B cell (primary cell): ENCODE data around the gene E2F6.

Experiments
- EZH2 ChIP-seq: IDR thresholded peaks from 2 replicates; pipeline ENCODE4 v1.6.1; 2012; ENCODE audit warnings: borderline replicate concordance, low read depth, mild to moderate bottlenecking, moderate library complexity, low read length; ENCODE audit not compliant: insufficient read depth, poor library complexity, severe bottlenecking
- TF ChIP-seq, protein P1 (sequence below): fragments of 200-600 bp; IDR thresholded peaks from one replicate; pipeline ENCODE4 v1.8.0; 2022; ENCODE audit warnings: antibody characterized with exemption, mild to moderate bottlenecking

DNA sequence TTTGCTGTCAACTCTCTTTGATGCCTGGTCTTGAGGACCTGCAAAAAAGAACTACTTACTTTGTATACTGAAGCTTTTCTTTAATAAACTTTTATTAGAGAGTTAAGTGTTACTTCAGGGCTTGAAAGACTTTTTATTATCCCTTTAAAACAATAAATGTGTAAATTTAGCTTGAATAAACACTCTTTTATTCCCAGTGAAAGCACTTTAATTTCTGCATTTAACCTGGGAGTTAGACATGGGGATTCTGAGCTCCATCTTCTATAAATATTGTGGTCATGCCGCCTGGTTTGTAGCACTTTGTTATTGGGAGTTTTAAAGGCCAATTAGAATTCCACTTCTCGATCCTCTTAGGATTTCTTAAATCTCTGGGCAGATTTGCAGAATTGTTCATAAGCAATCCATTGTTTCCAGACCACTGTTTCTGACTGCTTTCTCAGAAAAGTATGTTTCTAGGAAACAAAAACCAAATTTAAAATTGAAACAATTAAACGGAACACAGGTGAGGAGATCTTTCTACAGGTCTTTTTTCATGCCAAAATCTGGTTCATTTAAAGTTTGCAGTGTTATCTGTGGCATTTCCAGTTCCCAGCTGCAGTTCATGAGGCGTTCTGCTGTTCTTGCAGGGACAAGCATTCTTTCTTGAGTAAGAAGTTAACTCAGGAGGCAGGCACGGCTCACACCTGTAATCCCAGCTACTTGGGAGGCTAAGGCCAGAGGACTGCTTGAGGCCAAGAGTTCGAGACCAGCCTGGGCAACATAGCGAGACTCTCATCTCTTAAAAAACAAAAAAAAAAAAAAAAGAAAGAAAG lies 18.1 kb upstream of the E2F6 start:
- TF ChIP-seq, protein P1, sequence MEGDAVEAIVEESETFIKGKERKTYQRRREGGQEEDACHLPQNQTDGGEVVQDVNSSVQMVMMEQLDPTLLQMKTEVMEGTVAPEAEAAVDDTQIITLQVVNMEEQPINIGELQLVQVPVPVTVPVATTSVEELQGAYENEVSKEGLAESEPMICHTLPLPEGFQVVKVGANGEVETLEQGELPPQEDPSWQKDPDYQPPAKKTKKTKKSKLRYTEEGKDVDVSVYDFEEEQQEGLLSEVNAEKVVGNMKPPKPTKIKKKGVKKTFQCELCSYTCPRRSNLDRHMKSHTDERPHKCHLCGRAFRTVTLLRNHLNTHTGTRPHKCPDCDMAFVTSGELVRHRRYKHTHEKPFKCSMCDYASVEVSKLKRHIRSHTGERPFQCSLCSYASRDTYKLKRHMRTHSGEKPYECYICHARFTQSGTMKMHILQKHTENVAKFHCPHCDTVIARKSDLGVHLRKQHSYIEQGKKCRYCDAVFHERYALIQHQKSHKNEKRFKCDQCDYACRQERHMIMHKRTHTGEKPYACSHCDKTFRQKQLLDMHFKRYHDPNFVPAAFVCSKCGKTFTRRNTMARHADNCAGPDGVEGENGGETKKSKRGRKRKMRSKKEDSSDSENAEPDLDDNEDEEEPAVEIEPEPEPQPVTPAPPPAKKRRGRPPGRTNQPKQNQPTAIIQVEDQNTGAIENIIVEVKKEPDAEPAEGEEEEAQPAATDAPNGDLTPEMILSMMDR: no peak
- TF ChIP-seq EZH2: no peak
